Osteocyte (in vitro differentiated cells): ENCODE measurements around the gene PMEPA1. TPM values are rescaled to one million over a fixed set of nuclear protein-coding genes. Genes with fewer than 3 reads are reported as not detected.

Experiments used
- DNase-seq: peaks from one replicate; pipeline ENCODE4 v3.0.0; 2021; ENCODE audit warnings: mixed read lengths; ENCODE audit not compliant: unreplicated experiment; ENCODE audit errors: extremely low spot score
- H3K27ac Mint-ChIP-seq: one replicate; pipeline ENCODE4 v1.8.0; 2021; ENCODE audit warnings: mild to moderate bottlenecking, mixed read lengths; ENCODE audit not compliant: unreplicated experiment
- H3K27me3 Mint-ChIP-seq: one replicate; pipeline ENCODE4 v1.8.0; 2021; ENCODE audit warnings: mixed read lengths; ENCODE audit not compliant: unreplicated experiment
- H3K36me3 Mint-ChIP-seq: one replicate; pipeline ENCODE4 v1.8.0; 2021; ENCODE audit warnings: mixed read lengths; ENCODE audit not compliant: unreplicated experiment
- H3K4me1 Mint-ChIP-seq: one replicate; pipeline ENCODE4 v1.8.0; 2021; ENCODE audit warnings: mixed read lengths; ENCODE audit not compliant: unreplicated experiment
- H3K4me3 Mint-ChIP-seq: one replicate; pipeline ENCODE4 v1.8.0; 2021; ENCODE audit warnings: mild to moderate bottlenecking, moderate library complexity, mixed read lengths; ENCODE audit not compliant: unreplicated experiment
- H3K9me3 Mint-ChIP-seq: one replicate; pipeline ENCODE4 v1.8.0; 2021; ENCODE audit warnings: mixed read lengths; ENCODE audit not compliant: unreplicated experiment
- CTCF ChIP-seq: fragments of 200-600 bp; sonication (generic); IDR thresholded peaks from 2 replicates; pipeline ENCODE4 v1.5.0; 2021; ENCODE audit warnings: antibody characterized with exemption, mild to moderate bottlenecking, moderate library complexity
- total RNA-seq: library from RNA; stranded (reverse); gene quantifications from 2 replicates; pipeline ENCODE4 v1.2.1, GENCODE V29; 2021

Gene PMEPA1
- total RNA-seq, 1 donor from 2014 or later: 24.1 TPM

- Mint-ChIP-seq H3K27ac (no peak overlapping the region), H3K9me3 (no peaks in the 10 kb centered on the region), H3K27me3 (no peaks in the 10 kb centered on the region), H3K4me1 (peaks cover 10% of the 10 kb centered on the region), H3K4me3 (no peak overlapping the region), H3K36me3 (peaks cover 6% of the 10 kb centered on the region)
- no peak for DNase-seq
- no peak for TF ChIP-seq CTCF
Measured at GRCh38 chr20:57684808-57685140, 25.0 kb downstream of the PMEPA1 start.

GRCh38 chr20:57683881-57684807 lies 25.7 kb downstream of the PMEPA1 start:
- Mint-ChIP-seq H3K9me3 (no peaks in the 10 kb centered on the region), H3K4me3 (no peak overlapping the region), H3K27me3 (no peaks in the 10 kb centered on the region), H3K36me3 (peaks cover 6% of the 10 kb centered on the region), H3K27ac (no peak overlapping the region), H3K4me1 (peaks cover 10% of the 10 kb centered on the region)
- DNase-seq: no peak
- no peak for TF ChIP-seq CTCF

GRCh38 chr20:57683287-57683686 lies 26.5 kb downstream of the PMEPA1 start:
- peaks cover 10% of the 10 kb centered on the region for H3K4me1 Mint-ChIP-seq
- H3K9me3 Mint-ChIP-seq: no peaks in the 10 kb centered on the region
- no peak for DNase-seq
- peaks cover 6% of the 10 kb centered on the region for H3K36me3 Mint-ChIP-seq
- no peak overlapping the region for H3K27ac Mint-ChIP-seq
- H3K4me3 Mint-ChIP-seq: no peak overlapping the region
- H3K27me3 Mint-ChIP-seq: no peaks in the 10 kb centered on the region
- no peak for TF ChIP-seq CTCF

- H3K27ac Mint-ChIP-seq: no peak overlapping the region
Measured at GRCh38 chr20:57682184-57683101, 27.4 kb downstream of the PMEPA1 start.

More at GRCh38 chr20:57682184-57683101, 27.4 kb downstream of the PMEPA1 start:
- Mint-ChIP-seq H3K27me3 (no peaks in the 10 kb centered on the region), H3K4me3 (no peak overlapping the region), H3K4me1 (peaks cover 10% of the 10 kb centered on the region), H3K36me3 (peaks cover 6% of the 10 kb centered on the region), H3K9me3 (no peaks in the 10 kb centered on the region)
- no peak for TF ChIP-seq CTCF
- no peak for DNase-seq
